Measurements from ENCODE around the gene SDR42E2.
"Not testable (repeated sequence)": the region's sequence is repeated elsewhere in the genome, so short reads cannot be mapped to it uniquely, and the experiment has no call there.

SDR42E2 gene

DNA sequence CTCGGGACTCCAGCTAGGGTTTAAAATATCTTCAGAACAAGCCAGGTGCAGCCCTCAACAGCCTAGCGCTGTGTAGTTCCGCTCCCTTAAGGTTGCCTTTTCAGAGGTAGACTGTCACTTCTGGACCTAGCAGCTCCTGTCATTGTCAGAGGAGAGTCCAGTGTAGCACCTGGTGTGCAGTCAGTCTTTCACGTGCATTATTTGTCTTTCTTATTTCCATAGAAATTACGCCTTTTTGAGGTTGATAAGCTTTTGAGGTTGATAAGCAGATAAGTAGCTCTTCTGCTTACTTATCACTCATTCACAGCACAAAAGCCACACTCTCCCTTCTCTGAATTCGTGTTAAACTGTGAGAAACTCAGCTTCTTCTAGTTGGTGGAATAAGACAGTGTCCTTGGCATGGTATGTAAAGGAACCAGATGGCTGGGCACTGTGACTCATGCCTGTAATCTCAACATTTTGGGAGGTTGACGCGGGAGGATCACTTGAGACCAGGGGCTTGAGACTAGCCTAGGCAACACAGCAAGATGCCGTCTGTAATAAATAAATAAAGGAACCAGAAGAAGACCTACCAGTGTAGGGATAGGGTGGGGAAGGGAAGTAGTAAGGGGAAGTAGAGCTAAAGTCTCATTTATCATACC lies 54.0 kb downstream of the SDR42E2 start:
- no peak overlapping the region for H3K4me3 ChIP-seq
- no peaks in the 10 kb centered on the region for H3K27me3 ChIP-seq (ENCODE audit: low read depth)
- no peaks in the 10 kb centered on the region for H3K9me3 ChIP-seq
- no peak for DNase-seq (ENCODE audit: low spot score in 2 of 2)
- in situ Hi-C loops (cut with MboI; ENCODE audit: low sequenced_read_pairs): no loop called here
- H3K4me1 ChIP-seq: no peaks in the 10 kb centered on the region
- peaks cover 13% of the 10 kb centered on the region for H3K36me3 ChIP-seq (replicated peaks)

DNA sequence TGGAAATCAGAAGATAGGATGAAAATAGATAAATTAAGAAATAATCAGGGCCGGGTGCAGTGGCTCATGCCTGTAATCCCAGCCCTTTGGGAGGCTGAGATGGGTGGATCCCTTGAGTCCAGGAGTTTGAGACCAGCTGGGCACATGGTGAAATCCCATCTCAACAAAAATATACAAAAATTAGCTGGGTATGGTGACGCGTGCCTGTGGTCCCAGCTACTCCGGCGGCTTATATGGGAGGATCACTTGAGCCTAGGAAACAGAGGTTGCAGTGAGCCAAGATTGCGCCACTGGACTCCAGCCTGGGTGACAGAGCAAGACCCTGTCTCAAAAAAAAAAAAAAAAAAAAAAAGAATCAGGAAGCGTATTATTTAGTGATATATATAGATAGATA lies 54.5 kb downstream of the SDR42E2 start:
- H3K4me1 ChIP-seq; H3K9me3 ChIP-seq; DNase-seq (ENCODE audit: low spot score in 2 of 2); in situ Hi-C loops (cut with MboI; ENCODE audit: low sequenced_read_pairs); H3K4me3 ChIP-seq; H3K27me3 ChIP-seq (ENCODE audit: low read depth): not testable (repeated sequence)
- H3K36me3 ChIP-seq (replicated peaks): peaks cover 13% of the 10 kb centered on the region

DNA sequence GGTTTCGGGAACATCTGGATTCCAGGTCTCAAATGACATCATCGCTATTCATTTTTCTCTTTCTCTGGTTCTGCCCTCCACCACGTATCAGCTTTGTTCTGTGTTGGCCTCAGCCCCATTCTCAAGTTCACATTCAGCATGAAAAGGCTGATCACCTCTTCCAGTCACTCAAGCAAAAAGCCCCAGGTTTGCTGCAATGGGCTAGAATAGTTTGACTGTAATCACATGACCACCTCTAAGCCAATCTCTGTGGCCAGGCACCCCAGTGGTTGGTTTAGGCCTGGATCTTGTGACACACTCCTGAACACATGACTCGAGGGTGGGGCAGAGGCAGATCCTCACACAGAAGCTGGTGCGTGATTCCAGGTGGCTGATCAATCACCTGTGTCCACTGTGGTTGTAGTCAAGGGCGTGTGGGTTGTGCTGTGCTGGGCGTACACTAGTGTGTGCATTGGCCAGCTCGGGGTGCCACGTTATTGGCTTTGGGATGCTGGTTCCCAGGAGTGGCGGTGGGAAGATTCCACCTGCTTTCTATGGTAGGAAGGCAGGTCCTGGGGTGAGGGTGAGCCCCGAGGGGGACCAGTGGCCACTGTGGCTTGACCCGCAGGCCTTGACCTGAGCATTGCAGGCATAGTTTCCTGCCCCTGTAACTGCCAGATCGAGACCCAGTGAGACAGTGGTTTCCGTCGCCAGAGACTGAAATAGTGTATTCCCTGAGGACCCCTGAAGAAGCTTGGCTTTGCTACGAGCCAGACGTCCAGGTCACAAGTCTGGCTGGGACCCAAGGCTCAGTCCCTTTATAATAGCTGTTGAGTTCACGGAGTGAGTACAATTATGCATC lies 55.8 kb downstream of the SDR42E2 start:
- Histone ChIP-seq H3K4me1 (no peaks in the 10 kb centered on the region), H3K9me3 (no peaks in the 10 kb centered on the region), H3K4me3 (no peak overlapping the region), H3K36me3 (replicated peaks) (peaks cover 4% of the 10 kb centered on the region), H3K27me3 (ENCODE audit: low read depth) (no peaks in the 10 kb centered on the region)
- peak in 1 of 2 experiments; percentile 16 for DNase-seq (ENCODE audit: low spot score in 2 of 2)
- in situ Hi-C loops (cut with MboI; ENCODE audit: low sequenced_read_pairs): no loop called here

DNA sequence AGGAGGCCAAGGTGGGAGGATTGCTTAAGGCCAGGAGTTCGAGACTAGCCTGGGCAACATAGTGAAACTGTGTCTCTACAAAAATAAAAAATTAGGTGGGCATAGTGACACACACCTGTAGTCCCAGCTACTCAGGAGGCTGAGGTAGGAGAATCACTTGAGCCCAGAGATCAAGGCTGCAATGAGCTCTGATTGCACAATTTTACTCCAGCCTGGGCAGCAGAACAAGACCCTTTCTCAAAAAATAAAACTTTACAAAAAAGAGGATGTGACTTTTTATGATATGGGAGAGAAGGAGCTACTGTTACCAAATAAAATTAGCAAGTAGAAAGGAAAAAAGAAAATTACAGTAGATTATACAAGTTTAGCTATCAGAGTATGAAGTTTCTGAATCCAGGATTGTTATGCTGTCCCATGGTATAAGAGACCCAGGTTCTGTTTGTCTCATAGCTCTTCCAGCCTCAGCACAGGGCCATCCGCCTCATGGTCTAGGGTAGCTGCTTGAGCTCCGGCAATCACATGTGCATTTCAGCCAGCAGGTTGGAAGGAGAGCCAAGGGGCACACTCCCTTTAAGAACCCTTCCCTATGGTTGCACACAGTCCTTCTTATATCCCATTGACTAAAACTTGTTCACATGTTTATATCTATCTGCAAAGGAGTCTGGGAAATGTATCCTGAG lies 57.2 kb downstream of the SDR42E2 start:
- Histone ChIP-seq H3K4me1 (no peaks in the 10 kb centered on the region), H3K27me3 (ENCODE audit: low read depth) (no peaks in the 10 kb centered on the region), H3K4me3 (no peak overlapping the region), H3K9me3 (no peaks in the 10 kb centered on the region), H3K36me3 (replicated peaks) (peaks cover 3% of the 10 kb centered on the region)
- in situ Hi-C loops (cut with MboI; ENCODE audit: low sequenced_read_pairs): no loop called here
- no peak for DNase-seq (ENCODE audit: low spot score in 2 of 2)

DNA sequence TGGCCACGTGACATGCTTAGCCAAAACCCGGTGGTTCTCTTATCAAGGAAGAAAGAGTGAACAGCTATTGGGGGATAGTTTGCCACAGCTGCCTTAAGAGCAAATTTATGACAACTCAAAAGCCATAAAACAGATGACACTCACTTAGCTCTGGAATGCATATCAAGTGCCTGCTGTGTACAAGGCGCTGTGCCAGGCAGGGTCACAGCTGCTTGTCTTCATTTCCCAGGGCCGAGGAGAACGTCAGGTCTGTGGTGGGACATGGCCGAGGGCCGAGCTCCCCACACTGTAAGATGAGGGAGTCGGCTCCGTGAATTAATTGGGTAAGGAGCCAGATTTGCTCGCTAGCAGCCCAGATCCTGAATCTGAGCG lies 57.7 kb downstream of the SDR42E2 start:
- no peaks in the 10 kb centered on the region for H3K27me3 ChIP-seq (ENCODE audit: low read depth)
- in situ Hi-C loops (cut with MboI; ENCODE audit: low sequenced_read_pairs): no loop called here
- H3K9me3 ChIP-seq: no peaks in the 10 kb centered on the region
- H3K4me3 ChIP-seq: no peak overlapping the region
- no peak for DNase-seq (ENCODE audit: low spot score in 2 of 2)
- no peaks in the 10 kb centered on the region; the same call in 1 of the 2 replicates for H3K36me3 ChIP-seq (replicated peaks)
- H3K4me1 ChIP-seq: no peaks in the 10 kb centered on the region

DNA sequence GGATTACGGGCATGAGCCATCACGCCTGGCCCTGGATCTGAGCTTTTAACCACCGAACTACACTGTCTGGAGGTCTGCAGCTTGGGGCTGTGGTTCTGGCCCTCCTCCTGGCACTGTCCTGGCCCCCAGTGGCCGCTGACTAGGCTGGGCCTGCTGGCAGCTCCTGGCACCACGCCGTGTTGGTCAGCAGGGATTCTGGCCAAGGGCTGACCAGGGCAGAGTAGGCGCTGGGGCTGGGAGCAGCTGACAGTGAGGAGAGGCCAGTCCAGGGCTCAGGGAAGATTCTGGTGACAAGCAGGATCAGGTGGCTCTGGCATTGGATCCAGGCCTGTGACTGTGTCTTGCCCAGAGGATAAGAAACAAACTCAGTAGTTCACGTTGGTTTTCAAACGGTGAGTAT lies 58.4 kb downstream of the SDR42E2 start:
- no peak overlapping the region for H3K4me3 ChIP-seq
- no peak for DNase-seq (ENCODE audit: low spot score in 2 of 2)
- no peaks in the 10 kb centered on the region for H3K27me3 ChIP-seq (ENCODE audit: low read depth)
- in situ Hi-C loops (cut with MboI; ENCODE audit: low sequenced_read_pairs): no loop called here
- no peaks in the 10 kb centered on the region for H3K4me1 ChIP-seq
- H3K9me3 ChIP-seq: no peaks in the 10 kb centered on the region
- H3K36me3 ChIP-seq (replicated peaks): no peaks in the 10 kb centered on the region; the same call in 1 of the 2 replicates

DNA sequence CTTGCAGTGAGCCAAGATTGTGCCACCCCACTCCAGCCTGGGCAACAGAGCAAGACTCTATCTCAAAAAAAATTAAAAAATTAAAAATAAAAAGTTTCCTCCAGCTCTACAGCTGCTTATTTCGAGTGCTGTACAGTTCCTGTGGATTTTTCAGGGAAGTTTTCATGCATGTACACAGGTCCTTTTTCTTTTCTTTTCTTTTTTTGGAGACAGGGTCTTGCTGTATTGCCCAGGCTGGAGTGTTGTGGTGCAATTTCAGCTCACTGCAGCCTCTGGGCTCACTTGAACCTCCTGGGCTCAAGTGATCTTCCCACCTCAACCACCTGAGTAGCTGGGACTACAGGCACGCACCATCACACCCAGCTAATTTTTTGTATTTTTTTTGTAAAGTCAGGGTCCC lies 59.7 kb downstream of the SDR42E2 start:
- in situ Hi-C loops (cut with MboI; ENCODE audit: low sequenced_read_pairs): no loop called here
- H3K4me3 ChIP-seq: no peak overlapping the region
- H3K9me3 ChIP-seq: no peaks in the 10 kb centered on the region
- no peaks in the 10 kb centered on the region for H3K27me3 ChIP-seq (ENCODE audit: low read depth)
- H3K36me3 ChIP-seq (replicated peaks): peaks cover 2% of the 10 kb centered on the region
- no peak for DNase-seq (ENCODE audit: low spot score in 2 of 2)
- no peaks in the 10 kb centered on the region for H3K4me1 ChIP-seq

DNA sequence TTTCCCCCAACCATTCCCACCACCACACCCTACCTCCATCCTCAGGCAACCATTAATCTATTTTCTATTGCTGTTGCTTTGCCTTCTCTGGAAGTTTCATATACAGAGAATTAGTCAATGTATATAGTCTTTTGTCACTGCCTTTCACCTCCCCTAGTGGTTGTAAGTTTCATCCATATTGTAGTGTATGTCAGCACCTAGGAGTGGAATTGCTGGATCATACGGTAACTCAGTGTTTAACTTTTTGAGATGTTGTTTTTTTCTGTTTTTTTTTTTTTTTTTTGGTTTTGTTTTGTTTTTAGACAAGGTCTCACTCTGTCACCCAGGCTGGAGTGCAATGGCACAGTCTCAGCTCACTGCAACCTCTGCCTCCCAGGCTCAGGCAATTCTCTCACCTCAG lies 60.7 kb downstream of the SDR42E2 start:
- no peak for DNase-seq (ENCODE audit: low spot score in 2 of 2)
- peaks cover 6% of the 10 kb centered on the region for H3K36me3 ChIP-seq (replicated peaks)
- no peaks in the 10 kb centered on the region for H3K4me1 ChIP-seq
- no peaks in the 10 kb centered on the region for H3K9me3 ChIP-seq
- in situ Hi-C loops (cut with MboI; ENCODE audit: low sequenced_read_pairs): no loop called here
- no peak overlapping the region for H3K4me3 ChIP-seq
- no peaks in the 10 kb centered on the region for H3K27me3 ChIP-seq (ENCODE audit: low read depth)

DNA sequence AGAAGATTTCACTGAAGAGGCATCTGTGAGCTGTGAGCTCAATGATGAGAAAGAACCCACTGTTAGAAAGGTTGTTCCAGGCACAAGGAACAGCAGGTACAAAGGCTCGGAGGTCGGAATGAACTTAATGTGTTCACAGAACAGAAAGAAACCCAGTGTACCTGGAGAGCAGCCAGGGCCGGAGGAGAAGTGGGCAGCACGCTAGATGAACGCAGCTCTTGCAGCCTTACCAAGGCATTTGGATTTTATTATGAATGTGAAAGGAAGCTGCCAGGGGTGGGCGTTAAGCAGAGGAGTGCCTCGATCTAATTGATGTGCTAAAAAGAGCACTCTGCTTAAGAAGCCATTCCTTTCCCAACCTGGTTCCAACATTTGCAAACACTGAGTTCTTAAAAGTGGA lies 62.8 kb downstream of the SDR42E2 start:
- in situ Hi-C loops (cut with MboI; ENCODE audit: low sequenced_read_pairs): no loop called here
- no peaks in the 10 kb centered on the region for H3K9me3 ChIP-seq
- no peaks in the 10 kb centered on the region for H3K4me1 ChIP-seq
- no peak for DNase-seq (ENCODE audit: low spot score in 2 of 2)
- no peak overlapping the region for H3K4me3 ChIP-seq
- H3K27me3 ChIP-seq (ENCODE audit: low read depth): no peaks in the 10 kb centered on the region
- peaks cover 14% of the 10 kb centered on the region for H3K36me3 ChIP-seq (replicated peaks)

DNA sequence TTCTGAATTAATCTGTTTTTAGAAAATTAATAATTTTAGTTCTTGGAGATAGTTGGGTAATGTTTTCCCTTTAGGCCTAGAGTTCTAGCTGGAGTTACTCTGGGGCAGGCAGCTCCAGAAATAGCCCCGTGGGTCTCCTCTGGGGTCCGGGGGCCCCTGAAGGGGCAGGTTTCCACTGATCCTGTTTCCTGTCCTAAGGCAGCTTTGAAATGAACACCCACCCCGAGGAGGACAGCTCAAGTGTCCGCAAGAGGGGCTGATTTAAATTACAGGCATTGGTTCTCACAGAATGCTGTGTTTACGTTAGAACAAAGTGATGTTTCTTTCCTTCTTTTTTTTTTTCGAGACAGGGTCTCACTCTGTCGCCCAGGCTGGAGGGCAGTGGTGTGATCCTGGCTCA lies 67.6 kb downstream of the SDR42E2 start:
- H3K36me3 ChIP-seq (replicated peaks): peaks cover 26% of the 10 kb centered on the region
- H3K4me3 ChIP-seq: no peak overlapping the region
- no peaks in the 10 kb centered on the region for H3K4me1 ChIP-seq
- no peak for DNase-seq (ENCODE audit: low spot score in 2 of 2)
- no peaks in the 10 kb centered on the region for H3K27me3 ChIP-seq (ENCODE audit: low read depth)
- in situ Hi-C loops (cut with MboI; ENCODE audit: low sequenced_read_pairs): no loop called here
- H3K9me3 ChIP-seq: no peaks in the 10 kb centered on the region

DNA sequence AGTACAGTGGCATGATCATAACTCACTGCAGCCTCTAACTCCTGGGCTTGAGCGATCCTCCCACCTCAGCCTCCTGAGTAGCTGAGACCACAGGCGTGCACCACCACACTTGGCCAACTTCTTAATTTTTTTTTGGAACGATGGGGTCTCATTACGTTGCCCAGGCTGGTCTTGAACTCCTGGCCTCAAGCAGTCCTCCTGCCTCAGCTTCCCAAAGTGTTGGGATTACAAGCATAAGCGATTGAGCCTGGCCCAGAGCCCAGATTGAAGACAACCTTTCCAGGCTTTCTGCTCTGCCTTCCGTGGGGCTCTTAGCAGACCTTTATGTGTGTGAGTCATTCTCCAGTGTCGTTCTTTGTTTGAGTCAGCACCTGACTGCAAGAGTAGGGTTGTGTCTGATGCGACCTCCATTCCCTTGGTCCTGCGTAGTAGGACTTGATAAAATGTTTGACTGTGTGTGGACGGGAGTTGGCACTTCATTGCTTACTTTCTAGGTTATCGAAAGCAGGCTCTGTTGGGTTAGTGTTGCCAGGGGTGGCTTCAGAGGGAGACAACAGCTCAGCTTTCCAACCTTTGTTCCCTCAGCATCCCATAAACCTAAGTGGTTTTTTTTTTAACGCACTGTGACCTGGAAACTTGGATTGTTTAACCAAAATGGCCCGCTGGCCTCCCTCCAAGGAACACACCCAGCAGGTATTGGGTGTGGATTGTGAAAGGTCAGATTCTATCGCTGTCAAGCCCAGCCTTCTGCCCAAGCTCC lies 70.2 kb downstream of the SDR42E2 start:
- Histone ChIP-seq H3K36me3 (replicated peaks) (peaks cover 27% of the 10 kb centered on the region), H3K27me3 (ENCODE audit: low read depth) (no peaks in the 10 kb centered on the region), H3K4me3 (no peak overlapping the region), H3K4me1 (no peaks in the 10 kb centered on the region), H3K9me3 (no peaks in the 10 kb centered on the region)
- in situ Hi-C loops (cut with MboI; ENCODE audit: low sequenced_read_pairs): no loop called here
- DNase-seq (ENCODE audit: low spot score in 2 of 2): peak in 1 of 2 experiments; percentile 15

DNA sequence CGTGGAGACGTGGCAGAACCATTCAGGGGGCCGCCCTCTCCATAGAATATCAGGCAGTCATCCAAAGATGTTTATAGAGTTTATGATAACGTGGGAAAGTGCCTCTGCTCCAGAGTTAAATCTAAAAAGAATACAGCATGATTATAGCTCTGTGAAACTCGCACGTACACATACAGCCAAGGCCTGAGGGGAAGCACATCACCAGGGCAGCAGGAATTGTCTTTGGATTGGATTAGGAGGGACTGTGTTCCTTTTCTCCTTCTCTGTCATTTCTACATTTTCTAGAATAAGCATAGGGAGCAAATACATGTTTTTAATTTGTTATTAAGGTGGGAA lies 70.7 kb downstream of the SDR42E2 start:
- in situ Hi-C loops (cut with MboI; ENCODE audit: low sequenced_read_pairs): no loop called here
- no peak for DNase-seq (ENCODE audit: low spot score in 2 of 2)
- Histone ChIP-seq H3K4me3 (no peak overlapping the region), H3K27me3 (ENCODE audit: low read depth) (no peaks in the 10 kb centered on the region), H3K36me3 (replicated peaks) (peaks cover 26% of the 10 kb centered on the region), H3K9me3 (no peaks in the 10 kb centered on the region), H3K4me1 (no peaks in the 10 kb centered on the region)

DNA sequence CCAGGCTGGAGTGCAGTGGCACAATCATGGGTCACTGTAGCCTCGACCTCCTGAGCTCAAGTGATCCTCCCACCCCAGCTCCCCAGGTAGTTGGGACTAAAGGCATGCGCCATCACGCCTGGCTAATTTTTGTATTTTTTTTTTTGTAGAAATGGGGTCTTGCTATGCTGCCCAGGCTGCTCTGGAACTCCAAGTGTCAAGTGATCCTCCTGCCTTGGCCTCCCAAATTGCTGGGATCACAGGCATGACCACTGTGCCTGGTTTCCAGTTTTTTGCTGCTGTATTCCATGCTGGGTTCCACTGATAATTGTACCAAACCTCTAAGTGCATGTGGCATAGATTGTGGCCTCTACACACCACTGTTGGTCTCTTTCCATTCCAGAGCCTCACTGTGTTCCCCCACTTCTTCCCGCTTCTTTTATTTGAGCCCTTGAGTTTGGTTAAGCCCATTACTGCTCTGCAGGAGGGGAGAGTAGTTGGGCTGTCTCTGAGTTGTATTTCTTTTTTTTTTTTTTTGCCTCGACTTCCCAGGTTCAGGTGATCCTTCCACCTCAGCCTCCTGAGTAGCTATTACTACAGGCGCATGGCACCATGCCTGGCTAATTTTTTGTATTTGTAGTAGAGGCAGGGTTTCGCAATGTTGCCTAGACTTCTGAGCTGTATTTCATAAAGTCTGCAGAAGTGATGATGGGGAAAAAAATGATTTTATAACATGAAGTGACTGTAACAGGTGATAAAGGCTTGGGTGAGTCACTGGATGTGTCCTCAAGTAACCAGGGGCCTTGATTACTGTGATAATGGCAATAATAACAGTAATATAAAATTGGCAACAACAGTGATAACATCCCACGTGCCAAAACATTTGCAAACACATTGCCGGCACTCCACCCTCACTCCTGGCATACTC lies 73.8 kb downstream of the SDR42E2 start:
- Histone ChIP-seq H3K4me1 (no peaks in the 10 kb centered on the region), H3K36me3 (replicated peaks) (peaks cover 14% of the 10 kb centered on the region), H3K9me3 (no peaks in the 10 kb centered on the region), H3K4me3 (no peak overlapping the region), H3K27me3 (ENCODE audit: low read depth) (no peaks in the 10 kb centered on the region)
- DNase-seq (ENCODE audit: low spot score in 2 of 2): no peak
- in situ Hi-C loops (cut with MboI; ENCODE audit: low sequenced_read_pairs): no loop called here
